H9 (cell line): ENCODE data around the gene ZNF644. TPM values are rescaled to one million over a fixed set of nuclear protein-coding genes. Genes with fewer than 3 reads are reported as not detected.

Source experiments
- DNase-seq: peaks from one replicate; pipeline ENCODE4 v3.0.0-alpha.2; 2017
- H2AFZ ChIP-seq: one replicate; pipeline ENCODE4 v1.6.1; 2013; ENCODE audit warnings: mild to moderate bottlenecking, low read length, control low read depth, moderate library complexity
- H2AK5ac ChIP-seq: 2 replicates; pipeline ENCODE4 v1.6.1; 2013; ENCODE audit warnings: low read length, control low read depth, mixed read lengths; ENCODE audit not compliant: insufficient read length
- H2BK120ac ChIP-seq: one replicate; pipeline ENCODE4 v1.6.1; 2013; ENCODE audit warnings: low read depth, mild to moderate bottlenecking, low read length, control low read depth, inconsistent platforms; ENCODE audit not compliant: poor library complexity, severe bottlenecking
- H2BK12ac ChIP-seq: 2 replicates; pipeline ENCODE4 v1.6.1; 2013; ENCODE audit warnings: low read length, control low read depth, mixed read lengths, low read depth; ENCODE audit not compliant: insufficient read length
- H2BK15ac ChIP-seq: 2 replicates; pipeline ENCODE4 v1.6.1; 2013; ENCODE audit warnings: low read depth, low read length, control low read depth
- H2BK20ac ChIP-seq: one replicate; pipeline ENCODE4 v1.6.1; 2013; ENCODE audit warnings: low read depth, mild to moderate bottlenecking, low read length, control low read depth, inconsistent platforms; ENCODE audit not compliant: poor library complexity, severe bottlenecking
- H2BK5ac ChIP-seq: 2 replicates; pipeline ENCODE4 v1.6.1; 2013; ENCODE audit warnings: low read length, control low read depth, mixed read lengths; ENCODE audit not compliant: insufficient read length
- H3K14ac ChIP-seq: 2 replicates; pipeline ENCODE4 v1.6.1; 2013; ENCODE audit warnings: low read length, control low read depth; ENCODE audit not compliant: insufficient read depth
- H3K18ac ChIP-seq: 2 replicates; pipeline ENCODE4 v1.6.1; 2013; ENCODE audit warnings: low read depth, mild to moderate bottlenecking, mixed read lengths, low read length, control low read depth; ENCODE audit not compliant: insufficient read length
- H3K23ac ChIP-seq: 2 replicates; pipeline ENCODE4 v1.6.1; 2013; ENCODE audit warnings: low read length, control low read depth, mixed read lengths, low read depth; ENCODE audit not compliant: insufficient read length
- H3K23me2 ChIP-seq: 2 replicates; pipeline ENCODE4 v1.6.1; 2013; ENCODE audit warnings: low read depth, mild to moderate bottlenecking, mixed read lengths, low read length, control low read depth; ENCODE audit not compliant: insufficient read length, poor library complexity, severe bottlenecking
- H3K27ac ChIP-seq: 2 replicates; pipeline ENCODE4 v1.5.1; 2013; ENCODE audit warnings: low read length, control low read depth, mixed read lengths, low read depth; ENCODE audit not compliant: insufficient read length
- H3K27me3 ChIP-seq: 2 replicates; pipeline ENCODE4 v1.6.1; 2013; ENCODE audit warnings: low read length, control low read depth, inconsistent platforms; ENCODE audit not compliant: insufficient read depth
- H3K4ac ChIP-seq: 2 replicates; pipeline ENCODE4 v1.6.1; 2013; ENCODE audit warnings: low read depth, mild to moderate bottlenecking, control low read depth, inconsistent platforms, low read length, moderate library complexity
- H3K4me1 ChIP-seq: 2 replicates; pipeline ENCODE4 v1.6.1; 2013; ENCODE audit warnings: low read length, control low read depth, inconsistent platforms; ENCODE audit not compliant: insufficient read depth
- H3K4me2 ChIP-seq: 2 replicates; pipeline ENCODE4 v1.6.1; 2013; ENCODE audit warnings: low read length, control low read depth, mixed read lengths; ENCODE audit not compliant: insufficient read length, insufficient read depth
- H3K56ac ChIP-seq: 2 replicates; pipeline ENCODE4 v1.6.1; 2013; ENCODE audit warnings: low read depth, mild to moderate bottlenecking, mixed read lengths, low read length, control low read depth; ENCODE audit not compliant: insufficient read length
- H3K79me1 ChIP-seq: 2 replicates; pipeline ENCODE4 v1.6.1; 2013; ENCODE audit warnings: low read depth, mild to moderate bottlenecking, moderate library complexity, low read length, control low read depth, inconsistent platforms; ENCODE audit not compliant: insufficient read depth, poor library complexity, severe bottlenecking
- H3K79me2 ChIP-seq: 2 replicates; pipeline ENCODE4 v1.6.1; 2013; ENCODE audit warnings: low read length, control low read depth, inconsistent platforms; ENCODE audit not compliant: insufficient read depth
- H3K9ac ChIP-seq: 2 replicates; pipeline ENCODE4 v1.6.1; 2013; ENCODE audit warnings: low read length, control low read depth, mixed read lengths; ENCODE audit not compliant: insufficient read length; ENCODE audit errors: extremely low read depth
- H3K9me3 ChIP-seq: one replicate; pipeline ENCODE4 v1.6.1; 2013; ENCODE audit warnings: low read depth, low read length, inconsistent platforms; ENCODE audit not compliant: control insufficient read depth
- H3T11ph ChIP-seq: one replicate; pipeline ENCODE4 v1.6.1; 2013; ENCODE audit warnings: mild to moderate bottlenecking, low read length, control low read depth, inconsistent platforms
- H4K20me1 ChIP-seq: one replicate; pipeline ENCODE4 v1.6.1; 2013; ENCODE audit not compliant: control insufficient read depth, insufficient read length, insufficient read depth
- H4K5ac ChIP-seq: 2 replicates; pipeline ENCODE4 v1.6.1; 2013; ENCODE audit warnings: low read depth, mild to moderate bottlenecking, mixed read lengths, low read length, control low read depth; ENCODE audit not compliant: insufficient read length
- H4K8ac ChIP-seq: replicated peaks from 2 replicates; pipeline ENCODE4 v1.6.1; 2013; ENCODE audit warnings: low read length, control low read depth, mixed read lengths, low read depth; ENCODE audit not compliant: insufficient read length
- H4K91ac ChIP-seq: 2 replicates; pipeline ENCODE4 v1.6.1; 2013; ENCODE audit warnings: low read depth, mild to moderate bottlenecking, moderate library complexity, mixed read lengths, low read length, control low read depth; ENCODE audit not compliant: insufficient read length
- H3K27ac Mint-ChIP-seq, 3 experiments: 2 replicates in 2 of 3; 3 replicates in 1 of 3; pipeline ENCODE4 v1.8.0; 2020 to 2021; ENCODE audit warnings: mixed read lengths in 3 of 3, mild to moderate bottlenecking in 1 of 3, moderate library complexity in 1 of 3
- H3K27me3 Mint-ChIP-seq: 2 replicates; pipeline ENCODE4 v1.8.0; 2021; ENCODE audit warnings: low read depth, mild to moderate bottlenecking, moderate library complexity, mixed read lengths
- H3K36me3 Mint-ChIP-seq, 3 experiments: 2 replicates in 2 of 3; 3 replicates in 1 of 3; pipeline ENCODE4 v1.8.0; 2020 to 2021; ENCODE audit warnings: low read depth in 3 of 3, mixed read lengths in 3 of 3; ENCODE audit not compliant: insufficient read depth in 1 of 3
- H3K4me1 Mint-ChIP-seq, 2 experiments: 2 replicates each; pipeline ENCODE4 v1.8.0; 2020; ENCODE audit warnings: mixed read lengths in 2 of 2
- H3K4me3 Mint-ChIP-seq, 2 experiments: 2 replicates in 1 of 2; 3 replicates in 1 of 2; pipeline ENCODE4 v1.8.0; 2020 to 2021; ENCODE audit warnings: mild to moderate bottlenecking in 2 of 2, mixed read lengths in 2 of 2, moderate library complexity in 1 of 2
- H3K9me3 Mint-ChIP-seq, 2 experiments: 2 replicates in 1 of 2; 3 replicates in 1 of 2; pipeline ENCODE4 v1.8.0; 2020; ENCODE audit warnings: mild to moderate bottlenecking in 2 of 2, mixed read lengths in 2 of 2, moderate library complexity in 1 of 2
- WGBS: extraction: QIAGEN DNeasy Blood & Tissue Kit; methylation state at CpG from one replicate; pipeline ENCODE4 v1.1.7; 2013; ENCODE audit warnings: missing lambda C conversion rate, low lambda C conversion rate, mixed read lengths; ENCODE audit not compliant: insufficient read length; ENCODE audit errors: extremely low coverage; 5-methylcytosine and 5-hydroxymethylcytosine counted together
- total RNA-seq: library from RNA; stranded (reverse); gene quantifications from 2 replicates; pipeline ENCODE4 v1.2.1, GENCODE V29; 2021
- TF ChIP-seq, protein P1 (sequence below): fragments of 200-600 bp; sonication (generic); conservative IDR thresholded peaks from 3 replicates; pipeline ENCODE4 v1.8.0; 2021; ENCODE audit warnings: antibody characterized with exemption, mild to moderate bottlenecking

The ZNF644 gene
- total RNA-seq, 1 experiment from 2014 or later, result 78.9 TPM

DNA sequence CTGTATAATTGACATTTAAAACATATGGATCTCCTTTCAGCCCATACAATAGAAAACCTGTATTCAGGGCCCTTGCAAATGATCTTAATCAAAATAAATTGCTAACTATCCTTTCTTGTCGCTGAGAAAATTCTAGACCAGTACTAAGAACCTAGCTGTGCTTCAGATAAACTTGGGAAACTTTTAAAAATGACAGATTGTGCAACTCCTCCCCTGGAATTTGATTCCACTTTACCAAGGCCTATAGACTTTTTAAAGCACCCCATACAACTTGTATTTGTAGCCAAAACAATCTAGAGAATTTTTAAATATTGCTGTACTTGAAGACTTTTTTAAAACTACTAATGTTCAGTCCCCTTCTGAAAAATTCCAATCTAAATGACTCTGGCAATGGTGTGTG, 51.6 kb downstream of the ZNF644 start:
- Histone ChIP-seq H2BK120ac (no peak overlapping the region), H3K79me2 (peaks cover 14% of the 10 kb centered on the region; the same call in 1 of the 2 replicates), H4K8ac (no peak overlapping the region), H3K56ac (no peak overlapping the region), H3K4me2 (no peak overlapping the region), H3K27me3 (no peaks in the 10 kb centered on the region), H3T11ph (no peak overlapping the region), H3K27ac (no peak overlapping the region), H3K23me2 (no peaks in the 10 kb centered on the region), H2AK5ac (no peak overlapping the region), H3K79me1 (peaks cover 10% of the 10 kb centered on the region), H3K9ac (no peak overlapping the region), H2BK5ac (no peak overlapping the region), H3K23ac (no peak overlapping the region), H3K4me1 (peaks cover 6% of the 10 kb centered on the region; the same call in 1 of the 2 replicates), H4K91ac (no peak overlapping the region), H4K20me1 (no peaks in the 10 kb centered on the region), H2BK20ac (no peak overlapping the region), H3K9me3 (no peaks in the 10 kb centered on the region), H2BK12ac (no peak overlapping the region), H4K5ac (no peak overlapping the region), H3K18ac (no peak overlapping the region), H2AFZ (no peak overlapping the region), H3K14ac (no peak overlapping the region), H2BK15ac (no peak overlapping the region), H3K4ac (no peak overlapping the region)
- peaks cover 16 to 20% (median 18%) of the 10 kb centered on the region in 3 experiments for H3K36me3 Mint-ChIP-seq
- no peaks in the 10 kb centered on the region for H3K27me3 Mint-ChIP-seq
- no peaks in the 10 kb centered on the region for H3K9me3 Mint-ChIP-seq
- peaks cover 39 to 44% of the 10 kb centered on the region in 2 experiments for H3K4me1 Mint-ChIP-seq
- no CpG with 5 or more reads among the region's 1 CpG for WGBS
- no peak overlapping the region for H3K4me3 Mint-ChIP-seq
- TF ChIP-seq, protein P1, sequence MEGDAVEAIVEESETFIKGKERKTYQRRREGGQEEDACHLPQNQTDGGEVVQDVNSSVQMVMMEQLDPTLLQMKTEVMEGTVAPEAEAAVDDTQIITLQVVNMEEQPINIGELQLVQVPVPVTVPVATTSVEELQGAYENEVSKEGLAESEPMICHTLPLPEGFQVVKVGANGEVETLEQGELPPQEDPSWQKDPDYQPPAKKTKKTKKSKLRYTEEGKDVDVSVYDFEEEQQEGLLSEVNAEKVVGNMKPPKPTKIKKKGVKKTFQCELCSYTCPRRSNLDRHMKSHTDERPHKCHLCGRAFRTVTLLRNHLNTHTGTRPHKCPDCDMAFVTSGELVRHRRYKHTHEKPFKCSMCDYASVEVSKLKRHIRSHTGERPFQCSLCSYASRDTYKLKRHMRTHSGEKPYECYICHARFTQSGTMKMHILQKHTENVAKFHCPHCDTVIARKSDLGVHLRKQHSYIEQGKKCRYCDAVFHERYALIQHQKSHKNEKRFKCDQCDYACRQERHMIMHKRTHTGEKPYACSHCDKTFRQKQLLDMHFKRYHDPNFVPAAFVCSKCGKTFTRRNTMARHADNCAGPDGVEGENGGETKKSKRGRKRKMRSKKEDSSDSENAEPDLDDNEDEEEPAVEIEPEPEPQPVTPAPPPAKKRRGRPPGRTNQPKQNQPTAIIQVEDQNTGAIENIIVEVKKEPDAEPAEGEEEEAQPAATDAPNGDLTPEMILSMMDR, result no peak
- no peak overlapping the region for H3K27ac Mint-ChIP-seq
- no peak for DNase-seq
